ENCODE measurements around the gene ZNF497.

ZNF497 gene

DNA sequence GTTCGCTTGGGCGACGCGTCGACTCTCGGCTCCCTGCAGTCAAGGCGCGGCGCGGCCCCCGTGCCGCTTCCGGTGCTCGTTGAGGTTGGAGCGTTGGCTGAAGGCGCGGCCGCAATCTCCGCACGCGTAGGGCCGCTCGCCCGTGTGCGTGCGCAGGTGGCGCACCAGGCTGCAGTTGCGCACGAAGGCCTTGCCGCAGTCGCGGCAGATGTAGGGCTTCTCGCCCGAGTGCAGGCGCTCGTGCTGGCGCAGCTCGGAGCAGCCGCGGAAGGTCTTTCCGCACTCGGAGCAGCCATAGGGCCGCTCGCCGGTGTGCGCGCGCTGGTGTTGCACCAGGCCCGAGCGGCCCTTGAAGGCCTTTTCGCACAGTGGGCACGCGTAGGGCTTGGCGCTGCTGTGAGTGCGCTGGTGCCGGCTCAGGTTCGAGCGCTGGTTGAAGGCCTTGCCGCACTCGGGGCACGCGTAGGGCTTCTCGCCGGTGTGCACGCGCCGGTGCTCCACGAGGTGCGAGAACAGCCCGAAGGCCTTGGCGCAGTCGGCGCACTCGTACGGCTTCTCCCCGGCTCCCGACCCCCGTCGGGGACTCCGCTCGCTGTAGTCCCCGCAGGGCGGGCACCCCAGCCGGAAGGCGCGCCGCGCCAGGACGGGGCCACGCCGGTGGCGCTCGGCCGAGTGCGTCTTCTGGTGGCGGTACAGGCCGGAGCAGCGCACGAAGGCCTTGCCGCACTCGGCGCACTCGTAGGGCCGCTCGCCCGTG lies 5.3 kb upstream of the ZNF497 start:
- DNase-seq (ENCODE audit: low spot score) = no peak

- no peak for DNase-seq (ENCODE audit: low spot score)
Observed at GRCh38 chr19:58366585-58367430, 4.3 kb upstream of the ZNF497 start.

DNA sequence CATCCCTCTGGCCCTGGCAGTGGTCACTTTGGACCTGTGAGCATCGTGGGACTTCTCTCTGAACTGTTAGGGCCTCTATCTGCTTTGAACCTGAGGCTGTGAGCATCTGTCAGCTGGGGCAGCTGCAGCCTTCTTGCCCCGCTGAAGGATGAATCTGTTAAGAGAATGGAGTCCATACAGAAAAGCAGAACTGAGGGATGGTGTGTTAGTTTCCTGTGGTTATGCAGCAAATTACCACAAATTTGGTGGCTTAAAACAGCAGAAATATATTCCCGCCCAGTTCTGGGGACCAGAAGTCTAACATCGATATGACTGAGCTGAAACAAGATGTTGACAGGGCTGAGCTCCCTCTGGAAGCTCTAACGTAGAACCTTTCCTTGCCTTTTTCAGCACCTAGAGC lies 1.6 kb upstream of the ZNF497 start:
- no peak for DNase-seq (ENCODE audit: low spot score)

GRCh38 chr19:58361900-58362271 lies 665 bp downstream of the ZNF497 start:
- no peak for DNase-seq (ENCODE audit: low spot score)

GRCh38 chr19:58357481-58358145 lies 4.9 kb downstream of the ZNF497 start:
- no peak for DNase-seq (ENCODE audit: low spot score)

GRCh38 chr19:58356766-58357480 lies 5.6 kb downstream of the ZNF497 start:
- no peak for DNase-seq (ENCODE audit: low spot score)

- no peak for DNase-seq (ENCODE audit: low spot score)
Observed at GRCh38 chr19:58355908-58356765, 6.4 kb downstream of the ZNF497 start.

DNA sequence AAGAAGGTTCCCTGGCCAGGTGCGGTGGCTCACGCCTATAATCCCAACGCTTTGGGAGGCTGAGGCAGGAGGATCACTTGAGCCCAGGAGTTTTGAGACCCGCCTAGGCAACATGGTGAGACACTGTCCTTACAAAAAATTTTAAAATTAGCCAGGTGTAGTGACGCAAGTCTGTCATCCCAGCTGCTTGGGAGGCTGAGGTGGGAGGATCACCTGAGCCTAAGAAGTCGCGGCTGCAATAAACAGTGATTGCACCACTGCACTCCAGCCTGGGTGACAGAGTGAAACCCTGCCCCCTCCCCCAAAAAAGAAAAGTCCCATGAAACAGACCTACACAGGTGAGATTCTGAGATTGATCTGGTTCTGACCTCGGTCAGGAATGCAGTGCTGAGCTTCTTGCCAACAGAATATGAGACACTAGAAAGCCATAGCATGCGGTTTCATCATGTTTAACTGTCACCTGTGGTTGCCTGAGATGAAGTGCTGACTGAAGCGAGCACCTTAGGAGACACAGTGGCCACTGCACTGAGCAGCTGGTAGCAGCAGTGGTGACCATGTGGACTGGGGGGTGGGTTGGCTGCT lies 7.2 kb downstream of the ZNF497 start:
- peak; percentile 34 for DNase-seq (ENCODE audit: low spot score)

DNA sequence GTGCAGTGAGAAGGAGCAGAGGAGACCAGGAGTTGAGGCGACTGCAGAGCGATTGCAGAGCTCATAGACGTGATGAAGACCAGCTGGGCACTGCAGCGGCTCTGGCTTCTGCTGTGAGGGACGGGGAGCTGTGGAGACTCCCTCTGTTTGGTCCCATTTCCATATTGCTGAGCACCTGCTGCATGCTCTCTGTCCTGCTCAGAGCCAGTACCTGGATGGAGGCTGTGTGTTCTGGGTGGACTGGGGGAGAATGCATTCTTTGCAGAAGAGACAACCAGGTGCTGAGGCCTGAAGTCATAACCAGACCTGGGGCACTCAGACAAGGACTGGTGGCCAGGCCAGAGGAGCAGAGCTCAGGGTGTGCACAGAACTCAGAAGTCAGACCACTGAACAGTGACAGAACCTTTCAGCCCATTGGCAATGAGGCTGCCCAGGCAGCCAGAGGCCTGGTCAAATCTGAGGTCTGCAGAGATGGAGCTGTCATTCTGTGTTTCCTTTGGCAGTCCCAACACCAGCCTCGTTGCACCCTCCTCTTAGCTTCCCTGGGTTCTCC lies 8.0 kb downstream of the ZNF497 start:
- no peak for DNase-seq (ENCODE audit: low spot score)

DNA sequence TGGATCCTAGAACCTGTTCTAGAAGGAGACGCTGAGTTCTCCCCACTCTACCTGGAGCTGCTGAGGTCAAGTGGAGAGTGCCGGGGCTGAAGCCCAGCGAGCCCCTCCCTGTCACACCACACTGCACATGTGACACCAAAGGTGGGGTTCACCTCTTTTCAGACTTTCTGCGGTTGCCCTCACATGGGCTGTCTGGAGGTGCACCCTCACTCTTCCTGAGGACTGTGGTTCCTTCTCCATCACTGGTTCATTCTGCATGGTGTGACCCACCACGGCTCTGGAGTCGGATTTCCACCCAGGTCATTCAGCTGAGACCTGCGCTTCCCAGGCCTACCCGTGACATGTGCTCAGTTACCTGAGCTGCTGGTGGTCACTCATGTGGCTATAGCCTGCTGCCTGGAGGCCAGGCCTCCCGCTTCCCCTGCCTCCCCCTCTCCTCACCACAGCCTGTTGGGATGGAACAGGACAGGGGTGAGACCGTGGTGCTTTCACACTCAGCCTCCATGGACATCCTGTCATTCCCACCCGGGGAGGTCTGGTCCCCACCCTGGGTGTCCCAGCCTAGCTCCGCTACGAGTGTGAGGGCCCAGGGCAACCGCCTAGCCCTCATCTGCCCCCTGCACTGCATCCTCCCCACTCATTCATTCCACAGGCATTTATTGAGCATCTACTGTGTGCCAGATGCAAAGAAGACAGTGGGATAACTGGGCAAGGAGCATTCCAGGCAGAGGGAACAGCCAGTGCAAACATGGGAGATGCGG lies 8.7 kb downstream of the ZNF497 start:
- no peak for DNase-seq (ENCODE audit: low spot score)

DNA sequence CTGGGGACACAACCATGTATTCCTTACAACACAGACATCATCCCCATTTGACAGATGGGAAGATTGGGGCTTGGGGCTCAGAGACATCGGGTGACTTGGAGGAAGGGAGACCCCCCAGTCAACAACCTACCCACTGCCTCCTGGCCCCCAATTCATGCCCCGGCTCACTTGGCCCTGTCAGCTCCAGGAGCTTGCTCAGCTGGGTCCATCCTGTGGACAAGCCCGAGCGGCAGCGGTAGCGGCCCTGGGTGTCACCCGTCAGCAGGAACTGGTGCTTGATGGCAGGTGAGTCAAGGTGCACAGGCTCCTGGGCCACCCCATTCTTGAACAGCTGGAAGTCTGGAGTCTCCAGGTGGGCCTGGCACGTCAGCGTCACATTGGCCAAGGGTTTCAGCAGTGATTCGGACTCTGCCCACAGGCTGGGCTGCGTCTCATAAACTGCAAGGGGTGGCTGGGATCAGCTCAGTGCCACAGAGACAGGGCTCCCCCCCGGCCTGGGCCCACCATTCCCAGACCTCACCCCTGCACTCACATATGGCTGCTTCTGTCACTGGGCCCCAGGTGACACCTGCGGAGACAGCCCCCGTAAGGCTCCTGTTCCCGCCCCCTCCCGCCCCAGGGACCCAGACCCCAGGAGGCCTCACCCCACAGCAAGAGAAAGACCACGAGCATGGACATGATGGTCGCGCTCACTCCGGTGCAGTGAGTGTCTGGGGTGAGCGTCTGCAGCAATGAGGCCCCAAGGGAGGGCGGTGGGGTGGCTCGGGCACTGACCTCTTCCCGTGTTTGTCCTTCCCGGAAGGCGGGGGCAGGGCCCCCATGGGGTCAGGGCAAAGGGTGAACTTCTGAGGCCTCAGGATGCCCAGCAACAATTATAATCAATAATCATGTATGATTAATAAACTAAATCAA lies 9.5 kb downstream of the ZNF497 start, which contains the start of gene A1BG:
TSS of gene A1BG (minus strand) at position 733 of the 912 bp plus-strand sequence. CDS start at position 678, 55 bp downstream.
- no peak for DNase-seq (ENCODE audit: low spot score)

DNA sequence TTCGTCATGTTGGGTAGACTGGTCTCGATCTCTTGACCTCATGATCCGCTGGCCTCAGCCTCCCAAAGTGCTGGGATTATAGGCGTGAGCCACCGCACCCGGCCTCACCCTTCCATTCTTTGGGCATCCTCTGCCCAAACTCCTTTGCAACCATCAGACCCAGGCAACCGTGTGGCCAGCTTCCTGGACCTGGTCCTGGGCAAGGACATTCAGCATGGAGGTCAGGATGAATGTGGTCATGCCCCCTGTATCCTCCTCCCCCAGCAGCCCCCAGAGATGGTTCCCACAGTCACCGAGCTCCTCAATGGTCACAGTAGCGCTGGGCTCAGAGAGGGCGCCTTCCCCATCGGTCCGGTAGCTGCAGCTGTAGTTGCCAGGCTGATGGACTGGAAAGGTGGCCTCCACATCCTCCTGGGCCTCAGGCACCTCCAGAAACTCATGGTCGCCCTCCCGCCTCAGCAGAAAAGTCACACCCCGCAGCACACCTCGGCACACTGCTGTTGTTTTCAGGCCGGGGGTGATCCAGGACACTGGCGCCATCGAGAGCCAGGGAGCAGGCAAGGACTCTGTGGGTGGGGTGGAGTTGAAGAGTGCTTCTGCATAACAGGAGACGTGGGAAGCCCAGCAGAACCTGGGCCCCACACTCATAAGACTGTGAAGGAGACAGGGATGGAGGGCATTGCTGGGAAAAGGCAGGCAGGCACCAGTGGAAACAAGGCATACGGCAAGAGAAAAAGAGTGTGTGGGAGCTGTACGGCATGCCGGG lies 10.4 kb downstream of the ZNF497 start:
- no peak for DNase-seq (ENCODE audit: low spot score)

GRCh38 chr19:58351558-58351878 lies 11.0 kb downstream of the ZNF497 start:
- no peak for DNase-seq (ENCODE audit: low spot score)

GRCh38 chr19:58350871-58351557 lies 11.5 kb downstream of the ZNF497 start:
- no peak for DNase-seq (ENCODE audit: low spot score)

DNA sequence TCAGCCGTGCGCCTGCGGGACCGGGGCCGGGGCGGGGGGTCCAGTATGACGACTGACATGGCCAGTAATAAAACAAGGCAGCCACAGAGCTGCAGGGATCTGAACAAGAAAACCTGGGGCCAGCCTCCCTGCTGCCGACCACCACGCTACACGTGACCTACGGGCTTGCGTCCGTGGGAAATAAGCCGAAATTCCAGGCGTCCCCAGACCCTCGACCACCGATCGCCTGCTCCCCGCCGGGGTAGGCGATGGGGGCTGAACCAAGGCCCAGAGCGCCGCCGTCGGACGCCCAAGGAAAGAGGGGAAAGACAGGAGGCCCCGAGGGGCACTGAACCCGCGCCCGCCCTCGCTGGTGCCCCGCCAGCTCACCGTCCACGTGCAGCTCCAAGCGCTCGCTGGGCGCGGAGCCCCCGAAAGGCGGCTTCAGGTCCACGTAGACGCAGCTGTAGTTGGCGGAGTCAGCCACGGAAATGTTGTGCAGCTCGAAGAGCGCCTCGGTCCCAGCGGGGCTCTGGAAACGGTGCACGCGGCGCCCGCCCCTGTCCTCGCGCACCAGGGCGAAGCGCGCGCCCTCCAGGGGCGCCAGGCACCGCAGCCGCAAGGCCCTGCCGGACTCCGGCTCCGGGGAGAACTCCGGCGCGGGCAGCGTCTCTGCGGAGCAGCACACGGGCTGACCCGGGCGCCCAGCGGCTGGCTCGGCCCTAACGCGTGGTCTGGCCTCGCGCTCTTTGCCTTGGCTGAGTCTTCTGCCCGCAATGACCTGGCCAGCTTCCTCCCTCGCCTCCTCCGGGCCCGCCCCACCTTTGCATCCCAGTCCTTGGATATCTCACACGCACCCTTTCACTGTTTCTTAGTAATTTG lies 12.3 kb downstream of the ZNF497 start:
- no peak for DNase-seq (ENCODE audit: low spot score)

GRCh38 chr19:58349590-58349989 lies 13.0 kb downstream of the ZNF497 start:
- no peak for DNase-seq (ENCODE audit: low spot score)
